Measurements from ENCODE around the gene PROM1. TPM values are rescaled to one million over a fixed set of nuclear protein-coding genes. Genes with fewer than 3 reads are reported as not detected.

The PROM1 gene
- total and polyA plus RNA-seq, 2 experiments from 2014 or later = 14.3 to 30.8 TPM

GRCh38 chr4:16109256-16109655 lies 25.4 kb upstream of the PROM1 start:
- Histone ChIP-seq H3K27me3 (no peaks in the 10 kb centered on the region), H3K4me1 (ENCODE audit: insufficient read depth) (no peaks in the 10 kb centered on the region), H3K79me2 (no peaks in the 10 kb centered on the region), H3K36me3 (replicated peaks; ENCODE audit: insufficient read depth, low read depth) (no peaks in the 10 kb centered on the region), H3K9me2 (replicated peaks; ENCODE audit: insufficient read depth) (no peaks in the 10 kb centered on the region), H3K9me3 (ENCODE audit: low read depth) (no peaks in the 10 kb centered on the region), H3K27ac (no peak overlapping the region), H4K20me1 (ENCODE audit: insufficient read depth, poor library complexity, severe bottlenecking) (no peaks in the 10 kb centered on the region), H2AFZ (no peak overlapping the region), H3K4me3 (no peak overlapping the region), H3K4me2 (no peak overlapping the region)
- 94% methylated on average over 6 of the region's 6 CpGs for WGBS (ENCODE audit: low lambda C conversion rate, missing lambda C conversion rate)
- TF ChIP-seq EZH2 (IDR thresholded peaks at IDR 0.05; ENCODE audit: borderline replicate concordance) (no peak), EZH2phosphoT487 (IDR thresholded peaks at IDR 0.05; ENCODE audit: low read depth, severe bottlenecking, unreplicated experiment) (no peak)
- DNase-seq (ENCODE audit: low spot score) = no peak

GRCh38 chr4:16106956-16107355 lies 23.1 kb upstream of the PROM1 start:
- Histone ChIP-seq H3K4me3 (no peak overlapping the region), H3K4me2 (no peak overlapping the region), H2AFZ (no peak overlapping the region), H4K20me1 (ENCODE audit: insufficient read depth, poor library complexity, severe bottlenecking) (no peaks in the 10 kb centered on the region), H3K4me1 (ENCODE audit: insufficient read depth) (no peaks in the 10 kb centered on the region), H3K27me3 (no peaks in the 10 kb centered on the region), H3K9me3 (ENCODE audit: low read depth) (no peaks in the 10 kb centered on the region), H3K36me3 (replicated peaks; ENCODE audit: insufficient read depth, low read depth) (no peaks in the 10 kb centered on the region), H3K27ac (no peak overlapping the region), H3K9me2 (replicated peaks; ENCODE audit: insufficient read depth) (no peaks in the 10 kb centered on the region), H3K79me2 (no peaks in the 10 kb centered on the region)
- WGBS (ENCODE audit: low lambda C conversion rate, missing lambda C conversion rate) = 87% methylated on average over 6 of the region's 6 CpGs
- no peak for DNase-seq (ENCODE audit: low spot score)
- TF ChIP-seq EZH2phosphoT487 (IDR thresholded peaks at IDR 0.05; ENCODE audit: low read depth, severe bottlenecking, unreplicated experiment) (no peak), CTCF (IDR thresholded peaks at IDR 0.05; ENCODE audit: poor library complexity) (no peak), EZH2 (IDR thresholded peaks at IDR 0.05; ENCODE audit: borderline replicate concordance) (no peak)

- H4K20me1 ChIP-seq (ENCODE audit: insufficient read depth, poor library complexity, severe bottlenecking) = no peaks in the 10 kb centered on the region
- H2AFZ ChIP-seq = no peak overlapping the region
- H3K9me2 ChIP-seq (replicated peaks; ENCODE audit: insufficient read depth) = no peaks in the 10 kb centered on the region
- H3K4me1 ChIP-seq (ENCODE audit: insufficient read depth) = no peaks in the 10 kb centered on the region
- peaks cover 3% of the 10 kb centered on the region for H3K27me3 ChIP-seq
- no peak for DNase-seq (ENCODE audit: low spot score)
- no peak for TF ChIP-seq EZH2 (IDR thresholded peaks at IDR 0.05; ENCODE audit: borderline replicate concordance)
- TF ChIP-seq EZH2phosphoT487 (IDR thresholded peaks at IDR 0.05; ENCODE audit: low read depth, severe bottlenecking, unreplicated experiment) = no peak
- no peak for TF ChIP-seq CTCF (IDR thresholded peaks at IDR 0.05; ENCODE audit: poor library complexity)
- H3K9me3 ChIP-seq (ENCODE audit: low read depth) = no peaks in the 10 kb centered on the region
- no peaks in the 10 kb centered on the region for H3K79me2 ChIP-seq
- H3K36me3 ChIP-seq (replicated peaks; ENCODE audit: insufficient read depth, low read depth) = no peaks in the 10 kb centered on the region
- no peak overlapping the region for H3K27ac ChIP-seq
- 78% methylated on average over 2 of the region's 2 CpGs for WGBS (ENCODE audit: low lambda C conversion rate, missing lambda C conversion rate)
- no peak overlapping the region for H3K4me2 ChIP-seq
- no peak overlapping the region for H3K4me3 ChIP-seq
These were observed 20.7 kb upstream of the PROM1 start for GRCh38 chr4:16104520-16104919.

- no peak overlapping the region for H3K27ac ChIP-seq
- no peaks in the 10 kb centered on the region for H4K20me1 ChIP-seq (ENCODE audit: insufficient read depth, poor library complexity, severe bottlenecking)
- WGBS (ENCODE audit: low lambda C conversion rate, missing lambda C conversion rate) = 90% methylated on average over 7 of the region's 7 CpGs
- H3K4me3 ChIP-seq = no peak overlapping the region
- no peaks in the 10 kb centered on the region for H3K9me3 ChIP-seq (ENCODE audit: low read depth)
- no peak for DNase-seq (ENCODE audit: low spot score)
- no peak overlapping the region for H2AFZ ChIP-seq
- TF ChIP-seq EZH2 (IDR thresholded peaks at IDR 0.05; ENCODE audit: borderline replicate concordance) = no peak
- H3K79me2 ChIP-seq = no peaks in the 10 kb centered on the region
- H3K9me2 ChIP-seq (replicated peaks; ENCODE audit: insufficient read depth) = no peaks in the 10 kb centered on the region
- H3K4me2 ChIP-seq = no peak overlapping the region
- peaks cover 3% of the 10 kb centered on the region for H3K27me3 ChIP-seq
- H3K36me3 ChIP-seq (replicated peaks; ENCODE audit: insufficient read depth, low read depth) = no peaks in the 10 kb centered on the region
- H3K4me1 ChIP-seq (ENCODE audit: insufficient read depth) = no peaks in the 10 kb centered on the region
These were observed 18.5 kb upstream of the PROM1 start for GRCh38 chr4:16102356-16102755.
